Caco-2 (cell line): ENCODE data around the gene RHOV. TPM values are rescaled to one million over a fixed set of nuclear protein-coding genes. Genes with fewer than 3 reads are reported as not detected.

Experiments
- BruUV-seq: library from RNA; stranded (reverse); fragments of 400-500 nt; replicated peaks from 2 replicates; lab custom pipeline; 2021; lab: Mats Ljungman, UMichigan
- CTCF ChIA-PET: fragments of 300-600 bp; sonication (Branson Sonifier 250); formaldehyde crosslinking; loops from one replicate; lab custom pipeline; 2022; ENCODE audit warnings: antibody characterized with exemption; lab: Charles Lee
- POLR2A ChIA-PET: fragments of 300-600 bp; sonication (Branson Sonifier 250); formaldehyde crosslinking; loops from one replicate; lab custom pipeline; 2022; ENCODE audit warnings: antibody characterized with exemption; lab: Charles Lee
- DNase-seq, 2 experiments: peaks; one replicate each; pipeline versions ENCODE4 v3.0.0 to v3.0.0-alpha.2; 2020 to 2022
- H3K27me3 ChIP-seq: replicated peaks from 2 replicates; pipeline ENCODE4 v1.6.0; 2011; ENCODE audit warnings: low read length; ENCODE audit not compliant: control insufficient read depth, insufficient read depth
- H3K36me3 ChIP-seq: 2 replicates; pipeline ENCODE4 v1.5.1; 2011; ENCODE audit warnings: low read length; ENCODE audit not compliant: control insufficient read depth, insufficient read depth
- H3K4me1 ChIP-seq: fragments of 250-450 bp; sonication (Bioruptor Pico); 2 replicates; pipeline ENCODE4 v1.5.1; 2020; ENCODE audit warnings: mild to moderate bottlenecking
- H3K4me3 ChIP-seq: 2 replicates; pipeline ENCODE4 v1.5.1; 2011; ENCODE audit warnings: low read depth, mild to moderate bottlenecking, control low read depth, low read length
- H3K9me3 ChIP-seq: fragments of 250-450 bp; sonication (Bioruptor Pico); 2 replicates; pipeline ENCODE4 v1.5.1; 2020; ENCODE audit warnings: mild to moderate bottlenecking, moderate library complexity
- H3K27ac Mint-ChIP-seq: one replicate; pipeline ENCODE4 v1.8.0; 2022; ENCODE audit warnings: mixed read lengths; ENCODE audit not compliant: unreplicated experiment
- H3K27me3 Mint-ChIP-seq: one replicate; pipeline ENCODE4 v1.8.0; 2022; ENCODE audit warnings: mixed read lengths; ENCODE audit not compliant: insufficient read depth, unreplicated experiment
- H3K36me3 Mint-ChIP-seq: one replicate; pipeline ENCODE4 v1.8.0; 2022; ENCODE audit warnings: mild to moderate bottlenecking, mixed read lengths; ENCODE audit not compliant: insufficient read depth, unreplicated experiment
- H3K4me1 Mint-ChIP-seq: one replicate; pipeline ENCODE4 v1.8.0; 2022; ENCODE audit warnings: low read depth, mixed read lengths; ENCODE audit not compliant: unreplicated experiment
- H3K4me3 Mint-ChIP-seq: one replicate; pipeline ENCODE4 v1.8.0; 2022; ENCODE audit warnings: mild to moderate bottlenecking, moderate library complexity, mixed read lengths; ENCODE audit not compliant: unreplicated experiment
- H3K9me3 Mint-ChIP-seq: one replicate; pipeline ENCODE4 v1.8.0; 2022; ENCODE audit warnings: mixed read lengths; ENCODE audit not compliant: unreplicated experiment
- intact Hi-C: fragments of 100-400 bp; cut with micrococcal nuclease; formaldehyde crosslinking; loops from one replicate; pipeline ENCODE4 v1.10.0; 2022; ENCODE audit not compliant: unreplicated experiment
- total RNA-seq: library from RNA; stranded (reverse); gene quantifications from 2 replicates; pipeline ENCODE4 v1.2.3, GENCODE V29; 2022
- TF ChIP-seq, protein P1 (sequence below), 2 experiments: fragments of 200-600 bp in 1 of 2; IDR thresholded peaks; 1 replicate in 1 of 2; 2 replicates in 1 of 2; pipeline versions ENCODE4 v1.5.1 to v1.8.0; 2011 to 2022; ENCODE audit warnings: antibody characterized with exemption in 1 of 2, control low read depth in 1 of 2, inconsistent platforms in 1 of 2, low read depth in 1 of 2, low read length in 1 of 2, mild to moderate bottlenecking in 1 of 2, moderate library complexity in 1 of 2; ENCODE audit not compliant: insufficient read depth in 1 of 2, severe bottlenecking in 1 of 2, unreplicated experiment in 1 of 2

Gene RHOV
- total RNA-seq, 1 experiment from 2014 or later: 4.4 TPM

DNA sequence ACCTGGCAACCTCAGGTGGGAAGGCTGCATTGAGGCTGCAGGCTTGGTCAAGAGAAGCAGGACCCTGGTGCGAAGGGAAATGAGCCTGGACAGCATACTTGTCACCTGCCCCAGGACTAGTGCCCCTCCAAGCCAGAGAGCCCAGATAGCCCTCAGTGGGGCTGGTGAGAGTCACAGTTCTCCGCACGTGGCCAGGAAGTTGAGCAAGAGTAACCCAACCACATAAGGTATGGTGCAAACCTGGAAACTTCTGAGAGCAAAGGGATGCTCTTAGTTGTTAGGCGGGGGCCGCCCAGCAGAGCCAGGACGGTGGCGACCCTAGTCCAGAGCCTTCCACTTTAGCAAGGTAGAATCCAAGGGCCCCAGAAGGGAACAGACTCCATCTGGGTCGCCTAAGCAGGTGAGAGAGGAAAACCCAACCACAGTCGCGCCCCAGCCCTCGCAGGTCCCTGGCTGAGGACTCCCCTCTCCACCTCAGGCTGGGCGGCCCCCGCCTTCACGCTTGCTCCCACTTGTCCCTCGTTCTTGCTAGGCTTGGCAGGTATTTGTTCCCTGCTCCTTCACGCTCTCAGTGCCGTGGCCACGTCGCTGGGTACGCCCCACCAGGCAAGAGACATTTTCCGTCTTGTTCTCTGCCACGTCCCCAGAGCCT, 19.1 kb upstream of the RHOV start:
- POLR2A ChIA-PET: interaction anchor here (0.6 to 2.4 kb wide), 3 partner anchors 19 to 36 kb away, joined by 3 to 23 read pairs (median 13); no protein-coding TSS in a partner anchor

DNA sequence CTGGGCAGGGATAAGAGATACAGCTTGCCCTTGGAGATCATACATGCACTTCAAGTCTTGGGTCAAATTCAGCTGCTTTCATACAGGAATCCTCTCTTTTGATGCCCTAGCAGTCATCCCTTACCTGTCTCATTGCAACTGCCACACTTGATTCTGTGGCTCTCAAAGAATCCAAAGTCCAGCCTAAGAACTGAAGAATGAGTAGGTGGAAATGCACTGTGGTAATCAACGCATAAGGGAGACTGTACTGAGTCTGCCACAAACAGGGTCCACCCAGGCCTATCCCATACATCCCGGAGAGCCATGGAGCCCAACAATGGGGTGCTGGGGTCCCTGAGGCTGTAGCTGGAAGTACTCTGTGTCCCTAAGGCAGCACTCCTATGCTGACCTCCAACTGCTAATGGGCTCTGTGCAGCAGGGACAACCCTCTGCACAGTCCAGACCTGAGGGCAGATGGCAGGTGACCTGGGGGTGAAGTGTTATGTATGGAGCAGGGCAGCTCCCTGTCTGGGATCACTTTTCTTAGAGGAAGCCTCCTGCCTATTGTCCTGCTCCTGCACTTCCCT, 18.5 kb upstream of the RHOV start:
- Mint-ChIP-seq H3K27me3 (no peaks in the 10 kb centered on the region), H3K9me3 (no peaks in the 10 kb centered on the region), H3K4me1 (peaks cover 23% of the 10 kb centered on the region), H3K27ac (no peak overlapping the region), H3K4me3 (no peak overlapping the region), H3K36me3 (peaks cover 33% of the 10 kb centered on the region)
- DNase-seq: no peak
- peaks cover 2% of the 10 kb centered on the region; the same call in 1 of the 2 replicates for H3K36me3 ChIP-seq
- intact Hi-C loops: loop anchor here (5.0 to 10.0 kb wide), 2 partner anchors 110 to 198 kb away; partner anchors contain the start of gene RAD51
- no peaks in the 10 kb centered on the region for H3K9me3 ChIP-seq
- ChIA-PET CTCF (interaction anchor here (0.5 to 2.0 kb wide), 23 partner anchors 11 to 440 kb away, joined by 3 to 77 read pairs (median 4); partner anchors contain the start of genes DNAJC17, GCHFR, NUSAP1 and OIP5), POLR2A (interaction anchor here (0.5 to 1.5 kb wide), 4 partner anchors 18 to 49 kb away, joined by 3 to 4 read pairs (median 4); partner anchors contain the start of genes RHOV and SPINT1)
- H3K27me3 ChIP-seq: no peaks in the 10 kb centered on the region
- H3K4me3 ChIP-seq: no peak overlapping the region
- TF ChIP-seq, protein P1, sequence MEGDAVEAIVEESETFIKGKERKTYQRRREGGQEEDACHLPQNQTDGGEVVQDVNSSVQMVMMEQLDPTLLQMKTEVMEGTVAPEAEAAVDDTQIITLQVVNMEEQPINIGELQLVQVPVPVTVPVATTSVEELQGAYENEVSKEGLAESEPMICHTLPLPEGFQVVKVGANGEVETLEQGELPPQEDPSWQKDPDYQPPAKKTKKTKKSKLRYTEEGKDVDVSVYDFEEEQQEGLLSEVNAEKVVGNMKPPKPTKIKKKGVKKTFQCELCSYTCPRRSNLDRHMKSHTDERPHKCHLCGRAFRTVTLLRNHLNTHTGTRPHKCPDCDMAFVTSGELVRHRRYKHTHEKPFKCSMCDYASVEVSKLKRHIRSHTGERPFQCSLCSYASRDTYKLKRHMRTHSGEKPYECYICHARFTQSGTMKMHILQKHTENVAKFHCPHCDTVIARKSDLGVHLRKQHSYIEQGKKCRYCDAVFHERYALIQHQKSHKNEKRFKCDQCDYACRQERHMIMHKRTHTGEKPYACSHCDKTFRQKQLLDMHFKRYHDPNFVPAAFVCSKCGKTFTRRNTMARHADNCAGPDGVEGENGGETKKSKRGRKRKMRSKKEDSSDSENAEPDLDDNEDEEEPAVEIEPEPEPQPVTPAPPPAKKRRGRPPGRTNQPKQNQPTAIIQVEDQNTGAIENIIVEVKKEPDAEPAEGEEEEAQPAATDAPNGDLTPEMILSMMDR (IDR thresholded peaks at IDR 0.05; ENCODE audit: insufficient read depth in 1 of 2, low read depth in 1 of 2, low read length in 1 of 2, severe bottlenecking in 1 of 2, unreplicated experiment in 1 of 2): no peak
- peaks cover 14% of the 10 kb centered on the region for H3K4me1 ChIP-seq
- no TSS peak for BruUV-seq

More for the DNA sequence above, 19.1 kb upstream of the RHOV start:
- H3K36me3 Mint-ChIP-seq: peaks cover 39% of the 10 kb centered on the region
- CTCF ChIA-PET: interaction anchor here (1.3 to 3.1 kb wide), 12 partner anchors 13 to 192 kb away, joined by 4 to 112 read pairs (median 10); partner anchors contain the start of genes DNAJC17, RHOV, SPINT1 and ZFYVE19
- BruUV-seq: no TSS peak
- H3K4me3 Mint-ChIP-seq: peak overlapping the region; percentile 88
- Histone ChIP-seq H3K4me3 (no peak overlapping the region), H3K9me3 (no peaks in the 10 kb centered on the region), H3K4me1 (peaks cover 14% of the 10 kb centered on the region), H3K36me3 (peaks cover 2% of the 10 kb centered on the region; the same call in 1 of the 2 replicates), H3K27me3 (no peaks in the 10 kb centered on the region)
- H3K9me3 Mint-ChIP-seq: no peaks in the 10 kb centered on the region
- DNase-seq: no peak
- peaks cover 23% of the 10 kb centered on the region for H3K4me1 Mint-ChIP-seq
- TF ChIP-seq, protein P1 (IDR thresholded peaks at IDR 0.05; ENCODE audit: insufficient read depth in 1 of 2, low read depth in 1 of 2, low read length in 1 of 2, severe bottlenecking in 1 of 2, unreplicated experiment in 1 of 2): no peak
- no peaks in the 10 kb centered on the region for H3K27me3 Mint-ChIP-seq
- intact Hi-C loops: loop anchor here (5.0 to 10.0 kb wide), 2 partner anchors 111 to 198 kb away; partner anchors contain the start of gene RAD51
- peak overlapping the region; percentile 87 for H3K27ac Mint-ChIP-seq
